IPS-18c (cell line): Measurements from ENCODE around the gene MAP3K15.
A peak's percentile ranks its signal among the peaks of the same experiment; 100 is the strongest.

ENCODE experiments used
- H3K4me3 ChIP-seq: 2 replicates; pipeline ENCODE4 v1.7.0; 2013; ENCODE audit warnings: low read depth, mild to moderate bottlenecking, low read length, moderate library complexity; ENCODE audit not compliant: insufficient read depth
- H3K9me3 ChIP-seq: one replicate; pipeline ENCODE4 v1.6.1; 2013; ENCODE audit warnings: mild to moderate bottlenecking, low read length, moderate library complexity; ENCODE audit not compliant: control insufficient read depth, insufficient read depth

MAP3K15 gene

DNA sequence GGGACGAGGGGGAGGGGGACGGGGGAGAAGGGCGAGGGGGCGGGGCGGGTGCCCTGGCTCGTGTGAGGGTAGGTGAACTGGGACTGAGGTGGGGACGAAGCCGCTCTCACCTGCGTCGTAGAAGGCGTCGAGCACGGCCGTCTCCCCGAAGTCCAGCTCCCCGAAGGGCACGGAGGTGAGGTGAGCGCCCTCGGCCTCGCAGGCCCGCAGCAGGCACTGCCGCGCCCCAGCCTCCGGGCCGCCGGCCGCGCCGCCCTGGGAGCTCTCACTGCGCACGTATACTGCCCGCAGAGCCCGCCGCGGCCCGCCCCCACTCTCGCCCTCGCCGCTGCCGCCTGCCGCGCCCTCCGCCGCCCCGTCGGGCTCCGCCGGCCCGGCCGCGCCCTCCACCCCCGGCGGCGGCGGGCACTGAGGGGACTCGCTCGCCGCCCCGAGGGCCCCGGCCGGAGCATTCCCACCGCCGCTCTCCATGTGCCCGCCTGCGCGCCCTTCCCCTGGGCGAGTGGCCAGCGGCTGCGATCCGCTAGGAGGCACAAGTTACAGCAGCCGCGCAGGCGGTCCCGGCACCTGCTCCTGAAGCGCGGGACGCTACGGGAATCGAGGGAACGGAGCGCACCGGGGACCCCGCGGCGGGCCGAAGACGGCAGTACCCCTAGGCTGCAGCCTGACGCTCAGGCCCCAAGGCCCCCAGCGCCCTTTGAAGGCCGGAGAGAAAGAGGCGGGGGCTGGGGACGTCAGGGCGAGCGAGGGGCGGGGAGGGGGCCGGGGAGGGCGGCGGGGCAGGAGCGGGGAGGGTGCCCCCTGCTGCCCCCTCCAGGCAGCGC is at the start of gene MAP3K15:
MAP3K15 (minus strand) TSS at position 718 of the 824 bp plus-strand sequence; CDS start at position 471, 247 bp downstream.
- H3K4me3 ChIP-seq: peak within 1 kb of the TSS; percentile 47
- peaks cover 7% of the 10 kb centered on the region for H3K9me3 ChIP-seq

DNA sequence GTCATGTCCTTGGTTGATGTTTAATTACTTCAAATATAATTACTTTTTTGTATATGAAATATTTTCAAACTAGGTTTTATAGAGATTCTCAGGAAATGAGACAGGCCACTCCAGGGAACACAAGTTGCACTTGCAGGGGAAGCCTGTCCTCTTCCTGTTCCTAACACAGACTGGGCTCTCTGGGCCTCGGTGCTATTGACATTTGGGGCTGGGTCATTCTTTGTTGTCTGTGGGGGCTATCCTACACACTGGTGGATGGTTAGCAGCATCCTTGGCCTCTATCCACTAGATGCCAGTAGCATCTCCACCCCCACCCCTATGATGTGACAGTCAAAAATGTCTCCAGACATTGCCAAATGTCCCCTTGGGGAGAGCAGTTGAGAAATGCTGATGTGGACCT is 49.3 kb upstream of the MAP3K15 start:
- Histone ChIP-seq H3K4me3 (no peak overlapping the region), H3K9me3 (peaks cover 4% of the 10 kb centered on the region)

- H3K9me3 ChIP-seq: peaks cover 4% of the 10 kb centered on the region
- H3K4me3 ChIP-seq: no peak overlapping the region
These were observed 48.4 kb upstream of the MAP3K15 start for GRCh38 chrX:19563746-19564145.

DNA sequence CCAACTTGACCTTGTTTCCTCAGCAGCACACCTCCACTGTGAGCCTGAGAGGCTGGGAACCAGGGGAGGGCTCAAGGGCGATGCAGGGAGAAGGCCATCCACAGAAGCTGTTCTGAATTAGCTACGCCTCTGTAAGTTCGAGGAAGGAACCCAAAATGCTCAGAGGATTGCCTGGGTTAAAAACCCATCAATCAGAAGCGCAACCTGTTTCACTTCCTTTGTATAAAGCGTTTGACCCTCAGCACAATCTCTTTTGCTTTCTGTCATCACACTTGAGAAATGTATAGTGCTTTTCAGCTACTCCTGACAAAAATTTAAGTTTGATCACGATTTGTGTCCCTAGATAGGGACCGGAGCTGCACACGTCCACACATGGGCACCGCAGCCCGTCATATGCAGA is 48.0 kb upstream of the MAP3K15 start:
- Histone ChIP-seq H3K9me3 (peaks cover 4% of the 10 kb centered on the region), H3K4me3 (no peak overlapping the region)

GRCh38 chrX:19560611-19561010 is 45.3 kb upstream of the MAP3K15 start:
- Histone ChIP-seq H3K4me3 (no peak overlapping the region), H3K9me3 (peaks cover 4% of the 10 kb centered on the region)

GRCh38 chrX:19557822-19558221 is 42.5 kb upstream of the MAP3K15 start:
- H3K4me3 ChIP-seq: no peak overlapping the region
- H3K9me3 ChIP-seq: peaks cover 4% of the 10 kb centered on the region

DNA sequence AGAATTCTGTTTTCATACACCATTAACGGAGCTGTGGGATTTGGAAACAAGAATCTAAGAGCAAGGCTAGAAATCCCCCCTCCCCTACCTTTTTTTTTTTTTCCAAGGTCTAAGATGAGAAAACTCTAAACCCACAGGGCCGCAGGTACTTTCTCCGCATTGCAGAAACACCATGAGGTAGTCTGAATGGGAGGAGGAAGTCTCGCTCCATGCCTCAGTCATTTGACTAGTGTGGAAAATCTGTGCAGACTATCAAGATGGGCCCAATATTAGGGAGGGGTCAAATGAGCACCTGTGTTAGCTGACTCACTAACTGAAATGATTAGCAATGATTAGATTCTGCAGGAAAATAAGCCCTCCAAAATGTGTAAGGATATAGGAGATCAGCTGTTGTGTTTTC is 40.9 kb upstream of the MAP3K15 start:
- no peaks in the 10 kb centered on the region for H3K9me3 ChIP-seq
- H3K4me3 ChIP-seq: no peak overlapping the region

GRCh38 chrX:19555683-19556082 is 40.4 kb upstream of the MAP3K15 start:
- no peaks in the 10 kb centered on the region for H3K9me3 ChIP-seq
- H3K4me3 ChIP-seq: no peak overlapping the region

DNA sequence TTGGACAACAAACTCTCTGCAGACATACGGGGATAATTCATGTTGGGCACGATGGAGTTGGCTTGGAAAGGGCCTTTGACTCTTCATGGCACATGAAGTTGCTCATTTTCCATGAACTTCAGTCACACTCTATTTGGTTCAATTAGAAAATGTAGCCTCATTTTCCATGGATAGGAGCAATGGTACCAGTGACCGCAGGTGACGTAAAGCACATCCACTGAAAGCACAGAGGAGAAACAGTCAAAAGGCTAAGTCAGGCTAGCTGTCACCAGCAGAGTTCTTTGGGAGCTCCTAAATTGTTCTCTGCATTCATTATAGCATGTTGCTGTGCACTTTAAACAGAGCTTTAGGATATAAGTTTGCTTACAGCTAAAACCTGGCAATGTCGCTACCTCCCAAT is 39.9 kb upstream of the MAP3K15 start:
- Histone ChIP-seq H3K4me3 (no peak overlapping the region), H3K9me3 (no peaks in the 10 kb centered on the region)

GRCh38 chrX:19554786-19555185 is 39.5 kb upstream of the MAP3K15 start:
- Histone ChIP-seq H3K4me3 (no peak overlapping the region), H3K9me3 (no peaks in the 10 kb centered on the region)

GRCh38 chrX:19552793-19553192 is 37.5 kb upstream of the MAP3K15 start:
- Histone ChIP-seq H3K4me3 (no peak overlapping the region), H3K9me3 (no peaks in the 10 kb centered on the region)

DNA sequence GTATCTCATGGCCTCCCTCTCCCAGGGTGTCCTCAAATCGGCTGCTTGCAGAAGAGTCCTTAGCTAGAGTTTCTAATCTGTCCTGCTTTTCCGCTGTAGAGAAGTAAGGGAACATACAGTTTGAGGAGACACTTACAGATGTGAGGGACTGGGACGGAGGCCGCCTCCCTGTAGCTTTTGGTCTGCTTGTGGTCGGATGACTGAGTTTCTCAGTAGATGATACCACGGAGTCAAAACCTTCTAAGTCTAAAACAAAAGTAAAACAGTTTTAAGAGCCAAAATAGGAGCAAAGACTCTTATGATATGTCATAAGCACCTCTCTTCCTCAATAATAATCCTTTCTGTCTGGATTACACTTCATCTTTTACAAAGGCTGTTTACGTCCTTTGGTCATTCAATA is 34.5 kb upstream of the MAP3K15 start:
- Histone ChIP-seq H3K9me3 (no peaks in the 10 kb centered on the region), H3K4me3 (no peak overlapping the region)

GRCh38 chrX:19548934-19549333 is 33.6 kb upstream of the MAP3K15 start:
- Histone ChIP-seq H3K4me3 (no peak overlapping the region), H3K9me3 (peaks cover 3% of the 10 kb centered on the region)

- peaks cover 3% of the 10 kb centered on the region for H3K9me3 ChIP-seq
- H3K4me3 ChIP-seq: no peak overlapping the region
These were observed 33.0 kb upstream of the MAP3K15 start for GRCh38 chrX:19548279-19548678.

- no peak overlapping the region for H3K4me3 ChIP-seq
- H3K9me3 ChIP-seq: peaks cover 3% of the 10 kb centered on the region
These were observed 30.3 kb upstream of the MAP3K15 start for GRCh38 chrX:19545651-19546050.

DNA sequence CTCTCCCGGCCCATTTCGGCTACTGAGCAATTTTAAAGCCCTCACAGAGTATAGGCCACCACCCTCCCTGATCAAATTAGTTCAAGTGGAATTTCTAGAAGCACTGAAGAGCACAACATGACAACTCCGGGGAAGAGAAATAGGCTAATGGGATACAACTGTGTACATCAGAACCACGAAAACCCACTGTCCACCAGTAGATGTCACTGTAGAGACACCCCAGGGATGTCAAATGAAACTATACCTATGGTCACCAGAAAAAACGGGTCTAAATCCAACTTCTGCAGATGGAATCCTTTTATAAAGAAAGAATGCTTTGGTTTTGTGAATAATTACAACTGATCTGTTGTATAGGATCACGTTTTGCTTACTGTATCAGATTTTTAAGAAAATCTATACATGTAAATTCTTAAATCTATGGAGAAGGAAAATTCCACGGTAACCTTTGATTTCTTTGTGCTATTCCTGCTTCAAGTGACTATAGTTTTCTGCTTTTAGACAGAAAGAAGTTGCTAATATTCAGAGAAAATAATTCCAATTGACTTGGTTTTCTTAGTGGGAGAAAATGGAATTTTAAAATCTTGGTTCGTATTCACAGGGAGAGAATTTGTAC is 29.5 kb upstream of the MAP3K15 start:
- H3K4me3 ChIP-seq: no peak overlapping the region
- peaks cover 4% of the 10 kb centered on the region for H3K9me3 ChIP-seq

DNA sequence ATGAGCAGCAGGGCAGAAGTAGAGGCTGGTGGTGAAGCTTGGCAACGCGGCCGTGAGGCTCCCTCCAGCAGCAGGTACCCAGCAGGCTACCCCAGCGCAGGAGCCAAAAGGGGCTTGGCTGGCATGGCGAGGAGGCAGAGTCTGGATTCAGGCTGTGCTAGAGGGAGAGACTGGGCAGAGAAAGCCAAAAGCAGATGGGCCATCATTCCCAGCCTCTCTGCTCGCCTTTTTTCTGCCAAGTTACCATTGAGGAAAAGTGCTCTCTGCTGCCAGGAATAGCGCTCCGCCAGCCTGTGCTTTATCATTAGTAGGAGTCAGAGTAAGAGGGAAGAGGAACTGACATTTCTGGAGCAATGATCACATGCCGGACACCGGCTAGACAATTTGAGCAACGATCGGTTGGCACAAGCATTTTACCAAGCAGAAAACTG is 28.7 kb upstream of the MAP3K15 start:
- Histone ChIP-seq H3K4me3 (no peak overlapping the region), H3K9me3 (peaks cover 5% of the 10 kb centered on the region)

- Histone ChIP-seq H3K9me3 (peaks cover 5% of the 10 kb centered on the region), H3K4me3 (no peak overlapping the region)
These were observed 27.9 kb upstream of the MAP3K15 start for GRCh38 chrX:19543020-19543715.
